ENCODE results near the gene ADD2.

Gene ADD2

DNA sequence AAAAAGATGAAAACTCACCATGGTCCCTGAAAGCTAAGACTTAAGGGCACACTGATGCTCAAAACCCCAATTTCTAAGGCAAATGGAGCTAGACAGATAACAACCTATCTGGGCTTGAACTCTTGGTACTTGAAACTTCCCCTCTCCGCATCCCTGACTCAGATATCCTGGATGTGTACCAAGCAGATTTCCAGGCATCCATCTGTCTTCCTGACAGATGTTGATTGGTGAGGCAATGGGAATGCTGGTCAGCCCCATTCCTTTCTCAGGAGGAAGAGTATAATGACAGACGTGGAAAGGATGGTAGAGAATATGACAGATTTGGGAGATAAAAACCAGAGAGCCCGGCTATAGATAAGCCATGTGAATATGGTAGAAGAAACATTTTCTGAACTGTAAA lies 69.2 kb downstream of the ADD2 start:
- DNase-seq (ENCODE audit: low read depth) = no peak

DNA sequence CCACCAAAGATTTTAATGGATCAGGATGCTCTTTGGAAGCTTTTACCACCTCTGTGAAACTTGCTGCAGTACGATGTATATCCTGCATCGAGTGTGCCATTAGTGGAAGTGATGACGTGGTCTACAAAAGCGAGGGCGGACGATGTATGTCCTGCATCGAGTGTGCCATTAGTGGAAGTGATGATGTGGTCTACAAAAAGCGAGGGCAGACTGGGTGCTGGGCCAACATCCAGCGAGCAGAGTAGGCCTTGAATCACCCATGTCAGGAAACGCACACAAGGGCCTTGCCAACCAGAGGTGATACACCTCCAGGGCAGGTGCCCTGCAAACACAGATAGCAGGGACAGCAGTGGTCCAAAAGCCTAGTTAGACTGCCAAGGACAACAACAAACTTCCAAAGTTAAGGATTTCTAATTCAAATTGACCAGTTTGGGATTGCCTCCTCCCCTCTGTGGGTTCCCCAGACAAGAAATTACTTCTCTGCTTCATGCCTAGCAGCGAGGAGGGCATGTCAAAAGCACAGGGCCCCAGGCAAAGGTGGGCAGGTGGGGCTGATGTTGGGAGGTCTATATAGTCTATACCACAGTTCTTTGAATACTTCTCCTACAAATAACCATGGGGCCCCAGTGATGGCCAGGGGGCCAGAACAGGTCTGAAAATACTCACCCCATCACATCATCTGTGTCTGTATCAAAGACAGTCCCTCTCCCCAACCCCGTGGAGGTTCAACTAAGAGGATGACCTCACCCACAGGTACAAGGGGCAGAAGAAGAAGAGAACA lies 70.2 kb downstream of the ADD2 start:
- no peak for DNase-seq (ENCODE audit: low read depth)

DNA sequence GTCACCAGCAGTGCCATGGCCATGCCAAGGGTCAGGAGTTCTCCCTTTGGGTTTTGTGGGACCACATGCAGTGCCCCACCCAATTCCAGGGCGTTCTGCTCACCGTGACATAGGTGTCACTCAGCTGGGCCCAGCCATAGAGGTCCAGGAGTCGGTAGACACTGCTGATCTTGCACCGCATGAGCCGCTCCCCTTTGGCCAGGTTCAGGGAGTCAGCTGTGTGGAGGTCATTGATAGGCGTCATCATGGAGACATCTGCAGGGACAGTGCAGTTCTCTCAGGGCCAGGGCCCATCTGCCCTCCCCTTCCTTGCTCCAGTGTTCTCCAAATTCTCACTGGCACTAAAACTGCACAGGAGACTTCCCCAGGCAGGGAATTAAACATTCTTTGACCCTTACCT lies 71.9 kb downstream of the ADD2 start:
- no peak for DNase-seq (ENCODE audit: low read depth)

- DNase-seq (ENCODE audit: low read depth) = no peak
Measured at GRCh38 chr2:70692256-70692655, 75.7 kb downstream of the ADD2 start.

DNA sequence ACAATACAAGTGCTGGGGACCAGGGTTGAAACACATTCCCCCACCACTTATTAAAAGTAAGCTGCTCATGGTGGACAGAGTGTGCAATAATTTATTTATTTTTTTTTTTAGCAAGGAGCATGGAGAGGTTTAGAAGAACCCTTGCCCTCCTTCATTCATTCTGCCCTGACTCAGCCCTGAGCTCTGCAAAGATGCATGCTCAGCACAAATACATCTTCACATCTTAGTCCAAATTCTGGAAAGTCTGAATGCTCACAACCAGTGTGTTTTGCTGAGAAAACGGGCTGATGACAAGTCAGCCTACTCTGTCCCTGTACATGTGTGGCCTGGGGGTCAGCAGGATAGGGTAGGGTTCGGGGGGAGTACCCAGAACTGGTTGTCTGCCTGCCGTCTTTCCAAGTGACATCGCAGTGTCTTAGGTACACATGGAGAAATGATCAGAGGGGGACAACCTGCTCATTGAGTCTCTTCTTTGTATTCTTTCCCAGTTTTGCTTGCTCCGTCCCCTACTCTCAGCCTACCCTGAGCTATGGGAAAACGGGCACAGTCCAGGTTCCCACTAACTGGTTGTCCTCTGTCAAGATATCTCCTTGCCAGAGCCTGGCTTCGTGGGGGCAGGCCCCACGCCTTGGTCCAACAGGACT lies 76.4 kb downstream of the ADD2 start:
- DNase-seq (ENCODE audit: low read depth) = no peak

GRCh38 chr2:70690846-70691245 lies 77.2 kb downstream of the ADD2 start:
- no peak for DNase-seq (ENCODE audit: low read depth)

GRCh38 chr2:70688427-70688826 lies 79.6 kb downstream of the ADD2 start:
- DNase-seq (ENCODE audit: low read depth) = no peak

- no peak for DNase-seq (ENCODE audit: low read depth)
Measured at GRCh38 chr2:70687461-70687795, 80.6 kb downstream of the ADD2 start.

GRCh38 chr2:70686577-70687460 lies 81.2 kb downstream of the ADD2 start:
- DNase-seq (ENCODE audit: low read depth) = no peak

DNA sequence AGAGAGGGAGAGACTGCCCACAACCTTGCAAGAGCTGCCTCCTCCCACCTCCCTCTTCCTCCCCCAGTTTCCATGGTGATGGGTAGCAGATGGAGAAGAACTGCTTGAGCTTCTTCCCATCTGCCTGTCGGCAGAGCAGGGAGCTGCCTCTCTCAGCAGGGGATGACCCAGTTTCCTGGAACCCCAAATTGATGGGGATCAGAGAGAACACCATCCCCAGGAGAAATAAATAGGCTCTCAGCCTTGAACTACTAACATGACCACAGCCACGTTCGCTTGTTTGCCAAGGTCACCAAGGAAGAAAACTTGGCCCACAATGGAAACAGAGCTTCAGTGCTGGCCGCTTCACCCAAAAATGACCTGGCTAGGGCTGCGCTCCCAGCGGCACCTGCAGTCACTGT lies 82.2 kb downstream of the ADD2 start:
- no peak for DNase-seq (ENCODE audit: low read depth)

- DNase-seq (ENCODE audit: low read depth) = no peak
Measured at GRCh38 chr2:70684846-70685622, 83.0 kb downstream of the ADD2 start.

- no peak for DNase-seq (ENCODE audit: low read depth)
Measured at GRCh38 chr2:70683455-70683854, 84.5 kb downstream of the ADD2 start.

- DNase-seq (ENCODE audit: low read depth) = no peak
Measured at GRCh38 chr2:70680735-70681134, 87.3 kb downstream of the ADD2 start.

DNA sequence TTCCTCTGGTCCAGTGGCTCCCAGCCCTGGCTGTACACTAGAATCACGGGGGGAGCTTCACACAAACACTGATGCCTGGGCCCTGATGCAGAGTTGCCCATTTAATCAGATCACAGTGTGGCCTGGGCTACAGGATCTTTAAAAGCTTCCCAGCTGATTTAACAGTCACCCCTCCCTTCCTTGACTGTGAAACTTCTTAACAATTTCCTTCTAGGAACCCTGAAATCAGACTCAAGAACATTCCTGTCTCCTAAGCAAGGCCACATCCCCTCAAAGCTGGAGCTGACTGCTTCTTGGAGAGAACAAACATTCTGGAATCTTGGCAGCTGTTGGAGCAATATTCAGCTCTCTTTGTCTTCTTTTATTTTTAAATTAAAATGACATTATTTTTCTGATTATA lies 88.7 kb downstream of the ADD2 start:
- no peak for DNase-seq (ENCODE audit: low read depth)

GRCh38 chr2:70678576-70679143 lies 89.3 kb downstream of the ADD2 start:
- no peak for DNase-seq (ENCODE audit: low read depth)

GRCh38 chr2:70676301-70677035 lies 91.5 kb downstream of the ADD2 start:
- DNase-seq (ENCODE audit: low read depth) = no peak

DNA sequence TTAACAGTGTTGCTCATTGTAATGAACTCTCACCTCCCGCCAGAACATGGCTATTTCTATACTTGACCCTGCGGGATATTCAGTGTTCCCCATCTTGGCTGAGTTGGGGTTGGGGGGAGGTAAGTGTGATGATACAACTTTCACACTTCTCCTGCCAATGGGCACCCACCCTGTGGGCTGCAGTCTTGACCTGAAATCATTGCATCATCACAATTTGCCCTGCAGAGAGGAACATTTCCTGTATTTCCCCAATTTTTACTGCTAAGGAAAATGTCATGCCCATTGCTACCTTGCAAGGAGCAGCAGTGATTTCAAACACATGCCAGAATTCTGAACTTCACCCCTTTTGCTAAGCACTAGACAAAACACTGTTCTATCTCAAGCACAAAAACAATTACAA lies 92.1 kb downstream of the ADD2 start:
- no peak for DNase-seq (ENCODE audit: low read depth)

DNA sequence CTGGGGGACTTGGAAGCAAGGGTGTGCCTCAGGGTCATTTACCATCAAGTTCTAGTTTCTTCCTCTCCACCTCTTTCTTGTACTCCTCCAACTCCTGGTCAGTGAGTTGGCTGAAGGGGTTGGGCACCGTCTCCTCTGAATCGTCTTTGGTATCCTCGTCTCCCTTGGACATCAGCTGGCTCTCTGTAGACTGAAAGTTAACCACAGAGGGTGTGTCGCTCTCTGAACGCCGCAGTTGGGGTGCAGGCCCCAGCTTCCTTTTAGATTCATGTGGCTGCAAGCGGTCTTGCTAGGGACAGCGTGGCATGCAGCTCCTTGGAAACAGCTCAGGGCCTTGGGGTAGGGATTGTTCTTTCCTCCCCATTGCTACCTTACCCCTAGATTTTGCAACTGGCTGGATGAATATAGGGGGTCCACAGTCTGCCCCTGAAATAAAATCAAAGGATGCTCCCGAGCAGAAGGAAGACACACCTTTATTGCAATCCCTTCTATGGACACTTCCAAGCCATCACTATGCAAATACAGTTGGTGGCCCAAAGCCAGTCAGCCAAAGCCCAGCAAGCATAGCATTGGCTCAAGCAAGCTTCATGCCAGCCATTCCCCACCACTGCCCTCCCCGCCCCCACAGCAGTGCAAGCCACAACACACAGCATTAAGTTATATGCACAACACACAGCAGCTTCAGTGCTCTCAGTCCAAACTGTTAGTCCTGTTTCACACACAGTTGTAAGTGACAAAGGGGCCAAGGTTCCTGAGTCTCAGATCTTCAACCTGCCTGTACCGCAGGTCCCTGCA lies 93.2 kb downstream of the ADD2 start:
- no peak for DNase-seq (ENCODE audit: low read depth)

DNA sequence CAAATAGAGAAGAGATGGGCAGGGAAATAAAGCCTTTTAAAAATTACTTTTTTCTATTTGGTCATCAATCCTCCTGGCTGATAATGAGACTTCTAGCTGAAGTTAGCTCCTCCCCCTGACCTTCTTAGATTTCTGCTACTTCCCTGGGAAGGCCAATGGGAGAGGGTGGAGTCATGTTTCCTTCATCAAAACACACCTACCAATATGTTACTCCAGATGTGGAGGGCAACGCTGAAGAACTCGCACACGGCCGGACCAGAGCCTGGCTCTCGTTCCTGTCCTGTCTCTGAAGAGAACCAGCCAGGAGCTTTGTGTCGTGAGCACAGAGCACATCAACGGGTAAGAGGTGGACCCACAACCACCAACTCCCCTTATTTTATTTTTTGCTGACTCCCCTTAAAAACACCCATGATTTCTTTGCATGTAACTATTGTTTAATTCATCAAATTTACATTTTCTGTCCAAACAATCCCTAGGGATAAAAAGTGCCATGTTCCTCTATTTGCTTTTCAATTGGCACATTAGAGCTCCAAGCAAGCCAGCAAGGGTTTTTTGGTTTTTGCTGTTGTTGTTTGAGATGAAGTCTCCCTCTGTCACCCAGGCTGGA lies 94.9 kb downstream of the ADD2 start:
- DNase-seq (ENCODE audit: low read depth) = no peak

Data from stimulated activated CD8-positive, alpha-beta memory T cell treated with anti-CD3 and anti-CD28 coated beads, Interleukin-15, amount 100 ng/mL, for 1 hour (primary cell).